Measurements from ENCODE around the gene OSBPL2. TPM values are rescaled to one million over a fixed set of nuclear protein-coding genes. Genes with fewer than 3 reads are reported as not detected.
A peak's percentile ranks its signal among the peaks of the same experiment; 100 is the strongest.

The OSBPL2 gene
- total and polyA plus RNA-seq, 7 donors, result 27.0 to 36.8 (median 31.7) TPM

- no peaks in the 10 kb centered on the region for H3K9me3 ChIP-seq
- intact Hi-C loops (cut with DNase I), result loop anchor here (2.0 to 5.0 kb wide), 2 partner anchors 73 to 194 kb away; no protein-coding TSS in a partner anchor
- H3K36me3 ChIP-seq, result peaks cover 26 to 44% (median 28%) of the 10 kb centered on the region in 4 donors
- peak overlapping the region; percentile 57 to 99 (median 76) for H3K4me3 ChIP-seq
- TF ChIP-seq POLR2AphosphoS5 (IDR thresholded peaks at IDR 0.05), result peak in 1 of 4 donors; percentile 19
- no peak for TF ChIP-seq EP300 (IDR thresholded peaks at IDR 0.05)
- TF ChIP-seq CTCF (IDR thresholded peaks at IDR 0.05), result no peak
- no peak for TF ChIP-seq POLR2A (IDR thresholded peaks at IDR 0.05)
- WGBS, 2 donors, result 2 to 4% methylated on average over 66 of the region's 66 CpGs
- no peaks in the 10 kb centered on the region for H3K27me3 ChIP-seq
- peaks cover 0 to 50% (median 30%) of the 10 kb centered on the region in 4 donors for H3K4me1 ChIP-seq
- DNase-seq, result peak; percentile 75
- H3K27ac ChIP-seq, result peak overlapping the region; percentile 93 to 99 (median 97)
These were observed 65.3 kb downstream of the OSBPL2 start for GRCh38 chr20:62303340-62304226.

- H3K4me1 ChIP-seq, result peaks cover 0 to 50% (median 30%) of the 10 kb centered on the region in 4 donors
- 56 to 75% methylated on average over 29 of the region's 29 CpGs for WGBS, 2 donors
- no peak for TF ChIP-seq POLR2A (IDR thresholded peaks at IDR 0.05)
- peak in 1 of 4 donors; percentile 9 for TF ChIP-seq POLR2AphosphoS5 (IDR thresholded peaks at IDR 0.05)
- peak overlapping the region; percentile 93 to 99 (median 97) for H3K27ac ChIP-seq
- no peaks in the 10 kb centered on the region for H3K27me3 ChIP-seq
- intact Hi-C loops (cut with DNase I), result loop anchor here (5.0 kb wide), 2 partner anchors 43 to 193 kb away; no protein-coding TSS in a partner anchor
- H3K9me3 ChIP-seq, result no peaks in the 10 kb centered on the region
- H3K36me3 ChIP-seq, result peaks cover 35 to 53% (median 37%) of the 10 kb centered on the region in 4 donors
- peak overlapping the region; percentile 57 to 99 (median 76) for H3K4me3 ChIP-seq
- DNase-seq, result no peak
These were observed 66.2 kb downstream of the OSBPL2 start for GRCh38 chr20:62304331-62305148.

GRCh38 chr20:62305149-62305764, 66.9 kb downstream of the OSBPL2 start:
- peaks cover 0 to 50% (median 31%) of the 10 kb centered on the region in 4 donors for H3K4me1 ChIP-seq
- TF ChIP-seq POLR2AphosphoS5 (IDR thresholded peaks at IDR 0.05) (peak in 2 of 4 donors; percentile 5 to 6), CTCF (IDR thresholded peaks at IDR 0.05) (no peak)
- intact Hi-C loops (cut with DNase I), result loop anchor here (5.0 kb wide), 1 partner anchor 42 kb away; no protein-coding TSS in a partner anchor
- H3K27ac ChIP-seq, result peak overlapping the region in 3 of 4 donors; percentile 93 to 99 (median 97)
- H3K4me3 ChIP-seq, result no peak overlapping the region
- H3K36me3 ChIP-seq, result peaks cover 42 to 60% (median 44%) of the 10 kb centered on the region in 4 donors
- no peaks in the 10 kb centered on the region for H3K9me3 ChIP-seq
- 82 to 86% methylated on average over 18 of the region's 18 CpGs for WGBS, 2 donors
- no peak for DNase-seq
- no peaks in the 10 kb centered on the region for H3K27me3 ChIP-seq

GRCh38 chr20:62305765-62306413, 67.6 kb downstream of the OSBPL2 start:
- intact Hi-C loops (cut with DNase I), result loop anchor here (5.0 kb wide), 1 partner anchor 41 kb away; no protein-coding TSS in a partner anchor
- TF ChIP-seq CTCF (IDR thresholded peaks at IDR 0.05) (no peak), POLR2AphosphoS5 (IDR thresholded peaks at IDR 0.05) (peak in 2 of 4 donors; percentile 6 to 22)
- Histone ChIP-seq H3K9me3 (no peaks in the 10 kb centered on the region), H3K27me3 (no peaks in the 10 kb centered on the region), H3K27ac (peak overlapping the region; percentile 8 to 99 (median 95)), H3K36me3 (peaks cover 48 to 66% (median 50%) of the 10 kb centered on the region in 4 donors), H3K4me3 (no peak overlapping the region), H3K4me1 (peaks cover 0 to 50% (median 34%) of the 10 kb centered on the region in 4 donors)
- 88 to 90% methylated on average over 33 of the region's 33 CpGs for WGBS, 2 donors
- no peak for DNase-seq
